IMR-90 (cell line): Measurements from ENCODE around the gene ST6GAL2. TPM values are rescaled to one million over a fixed set of nuclear protein-coding genes. Genes with fewer than 3 reads are reported as not detected.

Experiments
- ATAC-seq: fragments of 200-7000 bp; cut with Tn5 transposase; 2 replicates; pipeline ENCODE4 v1.9.1; 2020; ENCODE audit warnings: low read depth, mild to moderate bottlenecking, moderate library complexity
- BruUV-seq: library from RNA; stranded (reverse); fragments of 400-500 nt; replicated peaks from 2 replicates; lab custom pipeline; 2021; lab: Mats Ljungman, UMichigan
- CTCF ChIA-PET: fragments of 300-600 bp; formaldehyde crosslinking; extraction: SDS; loops from one replicate; lab custom pipeline; 2021; ENCODE audit warnings: antibody characterized with exemption; lab: Yijun Ruan, JAX
- POLR2A ChIA-PET: fragments of 300-600 bp; sonication (Branson Sonifier 250); formaldehyde crosslinking; loops from one replicate; lab custom pipeline; 2022; ENCODE audit warnings: antibody characterized with exemption; ENCODE audit not compliant: unreplicated experiment; lab: Charles Lee
- DNase-seq: peaks from one replicate; pipeline ENCODE4 v3.0.0; 2013
- H2AFZ ChIP-seq: replicated peaks from 2 replicates; pipeline ENCODE3; 2013; ENCODE audit warnings: low read length, mild to moderate bottlenecking; ENCODE audit not compliant: poor library complexity
- H2AK5ac ChIP-seq: 2 replicates; pipeline ENCODE4 v1.6.1; 2013; ENCODE audit warnings: low read depth, low read length, inconsistent platforms
- H2AK9ac ChIP-seq: replicated peaks from 2 replicates; pipeline ENCODE3; 2013; ENCODE audit warnings: mild to moderate bottlenecking, low read depth, low read length, moderate library complexity; ENCODE audit not compliant: poor library complexity
- H2BK120ac ChIP-seq: 2 replicates; pipeline ENCODE4 v1.6.1; 2013; ENCODE audit warnings: low read depth, low read length, inconsistent platforms
- H2BK15ac ChIP-seq: 3 replicates; pipeline ENCODE4 v1.6.1; 2013; ENCODE audit warnings: low read depth, low read length, inconsistent platforms
- H2BK20ac ChIP-seq: 2 replicates; pipeline ENCODE4 v1.6.1; 2013; ENCODE audit warnings: low read depth, mild to moderate bottlenecking, inconsistent platforms, low read length, moderate library complexity
- H2BK5ac ChIP-seq: 2 replicates; pipeline ENCODE4 v1.6.1; 2013; ENCODE audit warnings: mild to moderate bottlenecking, low read depth, low read length, inconsistent platforms; ENCODE audit not compliant: poor library complexity, severe bottlenecking
- H3K14ac ChIP-seq: replicated peaks from 2 replicates; pipeline ENCODE4 v1.6.1; 2013; ENCODE audit warnings: low read depth, low read length, inconsistent platforms
- H3K18ac ChIP-seq: 2 replicates; pipeline ENCODE4 v1.6.1; 2013; ENCODE audit warnings: low read depth, low read length, control low read depth
- H3K23ac ChIP-seq: 2 replicates; pipeline ENCODE4 v1.6.1; 2013; ENCODE audit warnings: low read depth, low read length, inconsistent platforms
- H3K27ac ChIP-seq: 2 replicates; pipeline ENCODE4 v1.5.1; 2013; ENCODE audit warnings: mild to moderate bottlenecking, control low read depth, low read length; ENCODE audit not compliant: insufficient read depth
- H3K27me3 ChIP-seq: 2 replicates; pipeline ENCODE4 v1.6.1; 2013; ENCODE audit warnings: low read length; ENCODE audit not compliant: control insufficient read depth, insufficient read depth
- H3K36me3 ChIP-seq: 2 replicates; pipeline ENCODE4 v1.6.1; 2013; ENCODE audit warnings: low read length, mixed read lengths; ENCODE audit not compliant: control insufficient read depth, insufficient read depth
- H3K4ac ChIP-seq: 2 replicates; pipeline ENCODE4 v1.6.1; 2013; ENCODE audit warnings: low read depth, low read length, inconsistent platforms
- H3K4me1 ChIP-seq: 2 replicates; pipeline ENCODE4 v1.6.1; 2013; ENCODE audit warnings: low read length, mixed read lengths; ENCODE audit not compliant: control insufficient read depth, insufficient read depth
- H3K4me2 ChIP-seq: 2 replicates; pipeline ENCODE4 v1.6.1; 2013; ENCODE audit warnings: low read depth, mild to moderate bottlenecking, control low read depth, low read length, moderate library complexity
- H3K4me3 ChIP-seq: 2 replicates; pipeline ENCODE4 v1.5.1; 2013; ENCODE audit warnings: low read depth, mild to moderate bottlenecking, control low read depth, low read length, moderate library complexity; ENCODE audit not compliant: insufficient read depth
- H3K56ac ChIP-seq: 2 replicates; pipeline ENCODE4 v1.6.1; 2013; ENCODE audit warnings: low read length, inconsistent platforms; ENCODE audit not compliant: insufficient read depth; ENCODE audit errors: extremely low read depth
- H3K79me1 ChIP-seq, 2 experiments: 2 replicates each; pipeline ENCODE4 v1.6.1; 2013; ENCODE audit warnings: low read length in 2 of 2, inconsistent platforms in 1 of 2, low read depth in 1 of 2
- H3K9ac ChIP-seq: 2 replicates; pipeline ENCODE4 v1.6.1; 2013; ENCODE audit warnings: low read depth, low read length, control low read depth
- H3K9me1 ChIP-seq: 2 replicates; pipeline ENCODE4 v1.6.1; 2013; ENCODE audit warnings: low read length, inconsistent platforms; ENCODE audit not compliant: insufficient read depth
- H3K9me3 ChIP-seq: 2 replicates; pipeline ENCODE4 v1.6.1; 2013; ENCODE audit warnings: low read length; ENCODE audit not compliant: control insufficient read depth, insufficient read depth
- H4K20me1 ChIP-seq: 2 replicates; pipeline ENCODE4 v1.6.1; 2013; ENCODE audit warnings: low read length, inconsistent platforms; ENCODE audit not compliant: insufficient read depth
- H4K5ac ChIP-seq: 2 replicates; pipeline ENCODE4 v1.6.1; 2013; ENCODE audit warnings: mild to moderate bottlenecking, low read depth, low read length, control low read depth
- H4K8ac ChIP-seq, 2 experiments: 2 replicates each; pipeline ENCODE4 v1.6.1; 2013; ENCODE audit warnings: low read depth in 2 of 2, low read length in 2 of 2, control low read depth in 1 of 2, inconsistent platforms in 1 of 2
- H4K91ac ChIP-seq: 2 replicates; pipeline ENCODE4 v1.6.1; 2013; ENCODE audit warnings: low read depth, low read length, inconsistent platforms; ENCODE audit not compliant: insufficient read depth
- BHLHE40 ChIP-seq: fragments of 150-350 bp; IDR thresholded peaks from 2 replicates; pipeline ENCODE4 v1.6.1; 2016; ENCODE audit warnings: mild to moderate bottlenecking, low read depth, low read length
- CEBPB ChIP-seq: IDR thresholded peaks from 2 replicates; pipeline ENCODE4 v1.6.1; 2012; ENCODE audit warnings: low read depth, low read length, improper control_type of control experiment
- MXI1 ChIP-seq: IDR thresholded peaks from 2 replicates; pipeline ENCODE4 v1.6.1; 2012; ENCODE audit warnings: low read depth, mild to moderate bottlenecking, low read length, moderate library complexity, borderline replicate concordance
- NFE2L2 ChIP-seq: fragments of 150-350 bp; IDR thresholded peaks from 2 replicates; pipeline ENCODE4 v1.6.1; 2016; ENCODE audit warnings: low read depth, mild to moderate bottlenecking, low read length
- RFX5 ChIP-seq: IDR thresholded peaks from 2 replicates; pipeline ENCODE4 v1.8.0; 2012; ENCODE audit warnings: low read depth, mild to moderate bottlenecking, low read length, moderate library complexity
- SMC3 ChIP-seq: fragments of 150-350 bp; IDR thresholded peaks from 2 replicates; pipeline ENCODE4 v1.6.1; 2016; ENCODE audit warnings: low read depth, mild to moderate bottlenecking, antibody characterized with exemption, low read length, moderate library complexity
- USF2 ChIP-seq: fragments of 150-350 bp; IDR thresholded peaks from 2 replicates; pipeline ENCODE4 v1.6.1; 2017; ENCODE audit warnings: mild to moderate bottlenecking, antibody characterized with exemption, low read length, low read depth
- WGBS, 2 experiments: methylation state at CpG; one replicate each; pipeline versions ENCODE4 v1.1.5 to v1.1.7; 2013; ENCODE audit warnings: missing lambda C conversion rate in 2 of 2; ENCODE audit not compliant: insufficient read length in 1 of 2; ENCODE audit errors: extremely low coverage in 2 of 2; 5-methylcytosine and 5-hydroxymethylcytosine counted together
- dilution Hi-C: fragments of 300-500 bp; cut with HindIII; formaldehyde crosslinking; loops from one replicate; pipeline ENCODE4 v1.14.3; 2018; ENCODE audit warnings: low sequenced_read_pairs; ENCODE audit not compliant: unreplicated experiment
- in situ Hi-C: fragments of 300-500 bp; cut with MboI; formaldehyde crosslinking; loops from 3 replicates; pipeline ENCODE4 v1.14.3; 2019; ENCODE audit warnings: low sequenced_read_pairs, inconsistent platforms, mixed read lengths
- intact Hi-C: fragments of 100-400 bp; cut with micrococcal nuclease; formaldehyde crosslinking; loops from 2 replicates; pipeline ENCODE4 v1.10.0; 2022
- polyA plus RNA-seq, 3 experiments: library from polyadenylated mRNA; depleted of rRNA; stranded (reverse); fragments of >200 nt; gene quantifications; 2 replicates each; pipeline ENCODE4 v1.2.3, GENCODE V29; 2012; ENCODE audit warnings: low replicate concordance in 1 of 3
- total RNA-seq: library from RNA; depleted of rRNA; stranded (reverse); fragments of >200 nt; gene quantifications from 2 replicates; pipeline ENCODE4 v1.2.3, GENCODE V29; 2012
- TF ChIP-seq, protein P1 (sequence below): fragments of 150-350 bp; IDR thresholded peaks from 2 replicates; pipeline ENCODE4 v1.6.1; 2016; ENCODE audit warnings: low read depth, mild to moderate bottlenecking, low read length, moderate library complexity, borderline replicate concordance

The ST6GAL2 gene
- total and polyA plus RNA-seq, 2 of the 4 experiments (the other 2 are of a cell fraction), result not detected

GRCh38 chr2:106932644-106933043, 46.7 kb upstream of the ST6GAL2 start:
- dilution Hi-C loops, result no loop called here

More at GRCh38 chr2:106932644-106933043, 46.7 kb upstream of the ST6GAL2 start:
- no peak overlapping the region for H2BK120ac ChIP-seq
- H3K4ac ChIP-seq, result no peak overlapping the region
- intact Hi-C loops, result no loop called here
- DNase-seq, result no peak
- H4K91ac ChIP-seq, result no peak overlapping the region
- no peak overlapping the region for H2AFZ ChIP-seq
- no peaks in the 10 kb centered on the region for H3K9me1 ChIP-seq
- H4K5ac ChIP-seq, result no peak overlapping the region
- ChIA-PET CTCF (no interaction called here), POLR2A (no interaction called here)
- no peak overlapping the region for H3K23ac ChIP-seq
- no CpG with 5 or more reads among the region's 3 CpGs for whole genome bisulfite sequencing, 2 experiments
- no peak overlapping the region for H3K27ac ChIP-seq
- H3K27me3 ChIP-seq, result no peaks in the 10 kb centered on the region
- H2AK9ac ChIP-seq, result no peak overlapping the region
- H3K14ac ChIP-seq, result no peak overlapping the region
- H2BK20ac ChIP-seq, result no peak overlapping the region
- peaks cover 2% of the 10 kb centered on the region; the same call in 1 of the 2 replicates for H3K9me3 ChIP-seq
- no peak overlapping the region for H2BK5ac ChIP-seq
- H3K79me1 ChIP-seq, result no peaks in the 10 kb centered on the region
- H3K4me1 ChIP-seq, result no peaks in the 10 kb centered on the region
- no peak overlapping the region for H3K9ac ChIP-seq
- no peak overlapping the region for H3K56ac ChIP-seq
- ATAC-seq, result no peak
- no peak overlapping the region for H4K8ac ChIP-seq
- no peak overlapping the region for H3K18ac ChIP-seq
- H4K20me1 ChIP-seq, result no peaks in the 10 kb centered on the region
- no peak for TF ChIP-seq MXI1
- TF ChIP-seq SMC3, result no peak
- TF ChIP-seq, protein P1, sequence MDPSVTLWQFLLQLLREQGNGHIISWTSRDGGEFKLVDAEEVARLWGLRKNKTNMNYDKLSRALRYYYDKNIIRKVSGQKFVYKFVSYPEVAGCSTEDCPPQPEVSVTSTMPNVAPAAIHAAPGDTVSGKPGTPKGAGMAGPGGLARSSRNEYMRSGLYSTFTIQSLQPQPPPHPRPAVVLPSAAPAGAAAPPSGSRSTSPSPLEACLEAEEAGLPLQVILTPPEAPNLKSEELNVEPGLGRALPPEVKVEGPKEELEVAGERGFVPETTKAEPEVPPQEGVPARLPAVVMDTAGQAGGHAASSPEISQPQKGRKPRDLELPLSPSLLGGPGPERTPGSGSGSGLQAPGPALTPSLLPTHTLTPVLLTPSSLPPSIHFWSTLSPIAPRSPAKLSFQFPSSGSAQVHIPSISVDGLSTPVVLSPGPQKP, result no peak
- no peak for TF ChIP-seq NFE2L2
- TF ChIP-seq USF2, result no peak
- no peak for TF ChIP-seq RFX5
- no peak for TF ChIP-seq CEBPB
- no peak for TF ChIP-seq BHLHE40
- H2AK5ac ChIP-seq, result no peak overlapping the region
- H2BK15ac ChIP-seq, result no peak overlapping the region
- no TSS peak for BruUV-seq
- no peaks in the 10 kb centered on the region for H3K36me3 ChIP-seq
- no peak overlapping the region for H3K4me2 ChIP-seq
- in situ Hi-C loops, result no loop called here
- no peak overlapping the region for H3K4me3 ChIP-seq
